Adipose tissue (tissue), 3 donors: ENCODE measurements around the gene TFAP2E. TPM values are rescaled to one million over a fixed set of nuclear protein-coding genes. Genes with fewer than 3 reads are reported as not detected.

Source experiments
- H3K27ac ChIP-seq: one replicate; pipeline ENCODE4 v1.5.1; 2013; ENCODE audit warnings: low read depth, low read length
- WGBS, 3 donors: extraction: QIAGEN DNeasy Blood & Tissue Kit; methylation state at CpG; one replicate each; pipeline ENCODE4 v1.1.7; 2013; 5-methylcytosine and 5-hydroxymethylcytosine counted together
- polyA plus RNA-seq, 3 donors: library from polyadenylated mRNA; stranded (reverse); fragments of 200-250 nt; gene quantifications; one replicate each; pipeline ENCODE4 v1.2.3, GENCODE V29; 2013
- donor health status: healthy with polysubstance abuse.
- donor health status: Bipolar disorder and iron deficiency.
- donor health status: healthy.

Gene TFAP2E
- polyA plus RNA-seq, 3 donors = 0.28 to 1.0 (median 0.34) TPM

DNA sequence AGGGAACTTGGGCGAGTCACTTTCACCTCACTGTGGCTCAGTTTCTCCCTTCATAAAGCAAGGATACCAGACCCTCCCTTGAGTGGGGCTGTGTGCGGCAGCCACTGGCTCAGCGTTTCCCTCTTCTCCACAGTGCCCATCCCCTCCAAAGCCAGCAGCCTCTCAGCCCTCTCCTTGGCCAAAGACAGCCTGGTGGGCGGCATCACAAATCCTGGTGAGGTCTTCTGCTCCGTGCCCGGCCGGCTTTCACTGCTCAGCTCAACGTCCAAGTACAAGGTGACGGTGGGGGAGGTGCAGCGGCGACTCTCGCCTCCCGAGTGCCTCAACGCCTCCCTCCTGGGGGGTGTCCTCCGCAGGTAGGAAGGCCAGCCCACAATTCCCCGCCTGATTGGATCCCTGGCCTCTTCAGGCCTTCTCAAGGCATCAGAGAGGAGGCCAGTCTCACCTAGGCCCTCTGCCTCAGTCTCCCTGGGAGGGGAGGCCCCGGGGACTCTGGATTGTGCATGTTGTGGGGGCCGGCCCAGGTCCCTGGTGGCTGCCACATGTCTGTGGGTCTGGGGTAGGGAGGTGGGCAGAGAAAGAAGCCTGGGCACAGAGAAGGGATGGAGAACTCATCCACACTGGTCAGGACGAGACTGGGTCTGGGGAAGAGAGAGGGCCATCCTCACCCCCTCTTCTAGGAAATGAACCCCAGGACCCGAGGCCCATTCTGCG lies 15.2 kb downstream of the TFAP2E start:
- 71 to 83% (median 83%) methylated on average over 21 of the region's 21 CpGs for WGBS, 3 donors
- H3K27ac ChIP-seq = no peak overlapping the region

DNA sequence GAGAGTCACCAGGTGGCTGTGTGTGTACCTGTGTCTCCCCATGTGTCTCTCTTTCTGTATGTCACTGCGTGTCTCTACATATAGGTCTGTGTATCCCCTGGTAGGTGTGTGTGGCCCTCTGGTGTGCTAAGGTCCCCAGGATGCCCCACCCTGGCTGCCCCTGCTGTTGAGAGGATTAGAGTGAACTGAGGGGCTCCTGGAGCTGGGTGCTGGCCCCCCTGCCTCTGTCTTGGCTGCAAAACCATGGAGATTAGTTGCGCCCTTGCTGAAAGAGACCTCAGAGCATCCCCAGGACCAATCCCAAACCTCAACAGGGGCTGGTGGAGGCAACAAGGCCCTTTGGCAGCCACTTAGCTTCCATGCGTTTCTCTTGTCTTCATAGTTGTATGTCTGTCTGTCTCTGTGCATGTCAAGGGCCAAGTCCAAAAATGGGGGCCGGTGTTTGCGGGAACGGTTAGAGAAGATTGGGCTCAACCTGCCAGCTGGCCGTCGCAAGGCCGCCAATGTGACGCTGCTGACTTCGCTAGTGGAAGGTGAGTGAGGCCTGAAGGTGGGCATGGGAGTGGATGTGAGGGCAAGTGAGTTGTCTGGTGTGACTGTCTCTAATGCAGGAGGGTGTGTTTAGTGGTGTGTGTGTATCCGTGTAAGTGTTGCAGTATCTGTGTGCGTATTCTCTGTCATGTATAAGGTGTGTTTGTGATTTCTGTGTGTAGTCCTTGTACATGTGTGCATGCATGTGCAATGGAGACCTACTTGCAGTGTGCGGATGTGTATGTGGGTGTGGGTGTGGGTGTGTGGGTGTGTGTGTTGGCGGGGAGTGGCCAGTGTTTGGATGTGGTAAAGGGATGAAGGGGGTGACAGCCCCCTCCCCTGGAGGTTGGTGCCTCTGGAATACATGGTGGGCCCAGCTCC lies 16.7 kb downstream of the TFAP2E start:
- H3K27ac ChIP-seq = no peak overlapping the region
- WGBS, 3 donors = 91 to 97% (median 96%) methylated on average over 15 of the region's 15 CpGs

DNA sequence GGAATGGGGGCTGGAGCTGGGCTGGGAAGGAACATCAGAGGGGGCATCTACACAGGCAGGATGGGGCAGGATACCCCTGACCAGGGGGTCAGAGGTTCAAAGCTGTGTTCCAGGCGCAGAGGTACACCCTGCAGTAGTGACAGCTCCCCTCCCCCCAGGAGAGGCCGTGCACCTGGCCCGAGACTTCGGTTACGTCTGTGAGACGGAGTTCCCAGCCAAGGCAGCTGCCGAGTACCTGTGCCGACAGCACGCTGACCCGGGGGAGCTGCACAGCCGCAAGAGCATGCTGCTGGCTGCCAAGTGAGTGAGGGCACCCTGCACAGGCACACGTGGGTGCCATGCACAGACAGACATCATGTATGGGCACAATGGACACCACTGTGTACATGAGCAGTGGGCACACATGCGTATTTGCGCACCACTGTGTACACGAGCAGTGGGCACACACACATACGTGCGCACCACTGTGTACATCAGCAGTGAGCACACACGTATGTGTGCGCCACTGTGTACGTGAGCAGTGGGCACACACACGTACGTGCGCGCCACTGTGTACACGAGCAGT lies 17.4 kb downstream of the TFAP2E start:
- 93 to 95% (median 94%) methylated on average over 25 of the region's 25 CpGs for WGBS, 3 donors

DNA sequence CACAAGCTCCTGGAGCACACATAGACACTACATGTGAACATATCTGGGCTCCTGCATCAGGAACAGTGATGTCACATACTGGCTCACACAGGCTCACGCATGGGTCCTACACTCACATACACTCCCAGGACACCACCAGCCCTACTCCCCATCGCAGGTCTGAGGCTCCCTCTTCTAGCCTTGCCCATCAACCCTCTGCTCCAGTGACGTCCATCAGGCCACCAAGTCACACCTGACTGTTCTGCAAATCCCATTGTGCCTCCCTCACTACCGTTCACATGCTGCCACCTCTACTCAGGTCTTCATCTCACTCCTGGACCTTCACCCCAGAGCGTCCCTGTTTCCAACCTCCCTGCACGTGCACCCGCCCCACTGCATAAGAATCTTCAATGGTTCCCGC lies 18.1 kb downstream of the TFAP2E start:
- 93 to 96% (median 94%) methylated on average over 8 of the region's 8 CpGs for WGBS, 3 donors

More for the DNA sequence above, 17.4 kb downstream of the TFAP2E start:
- H3K27ac ChIP-seq = no peak overlapping the region

DNA sequence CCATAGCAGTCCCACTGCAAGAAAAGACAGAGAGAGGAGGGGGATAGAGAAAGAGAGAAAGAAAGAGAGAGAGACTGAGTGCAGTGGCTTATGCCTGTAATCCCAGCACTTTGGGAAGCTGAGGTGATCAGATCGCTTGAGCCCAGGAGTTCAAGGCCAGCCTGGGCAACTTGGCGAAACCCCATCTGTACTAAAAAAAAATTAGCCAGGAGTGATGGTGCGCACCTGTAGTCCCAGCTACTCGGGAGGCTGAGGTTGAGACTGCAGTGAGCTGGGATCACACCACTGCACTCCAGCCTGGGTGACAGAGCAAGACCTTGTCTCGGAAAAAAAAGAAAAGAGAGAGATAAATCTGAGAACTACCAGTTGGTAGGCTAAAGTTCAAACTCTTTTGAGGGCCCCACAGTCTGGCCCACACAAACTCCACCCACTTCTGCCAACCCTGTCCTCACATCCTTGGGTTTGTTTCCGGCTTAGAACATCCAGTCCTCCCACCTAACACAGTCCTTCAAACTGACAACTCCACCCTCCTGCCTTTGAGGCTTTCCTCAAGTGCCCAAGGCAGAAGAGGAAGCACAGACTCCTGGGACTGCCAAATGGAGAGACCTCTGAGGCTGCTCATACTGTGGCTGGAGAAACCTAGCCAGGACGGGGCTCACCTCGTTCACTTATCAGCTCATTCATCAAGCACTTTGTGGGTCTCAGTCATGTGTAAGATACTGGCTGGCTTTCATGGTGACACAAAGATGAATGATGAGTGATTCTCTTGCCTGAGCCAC lies 20.1 kb downstream of the TFAP2E start:
- no peak overlapping the region for H3K27ac ChIP-seq
- 53 to 71% (median 69%) methylated on average over 8 of the region's 8 CpGs for WGBS, 3 donors

More for the DNA sequence above, 18.1 kb downstream of the TFAP2E start:
- H3K27ac ChIP-seq = no peak overlapping the region

DNA sequence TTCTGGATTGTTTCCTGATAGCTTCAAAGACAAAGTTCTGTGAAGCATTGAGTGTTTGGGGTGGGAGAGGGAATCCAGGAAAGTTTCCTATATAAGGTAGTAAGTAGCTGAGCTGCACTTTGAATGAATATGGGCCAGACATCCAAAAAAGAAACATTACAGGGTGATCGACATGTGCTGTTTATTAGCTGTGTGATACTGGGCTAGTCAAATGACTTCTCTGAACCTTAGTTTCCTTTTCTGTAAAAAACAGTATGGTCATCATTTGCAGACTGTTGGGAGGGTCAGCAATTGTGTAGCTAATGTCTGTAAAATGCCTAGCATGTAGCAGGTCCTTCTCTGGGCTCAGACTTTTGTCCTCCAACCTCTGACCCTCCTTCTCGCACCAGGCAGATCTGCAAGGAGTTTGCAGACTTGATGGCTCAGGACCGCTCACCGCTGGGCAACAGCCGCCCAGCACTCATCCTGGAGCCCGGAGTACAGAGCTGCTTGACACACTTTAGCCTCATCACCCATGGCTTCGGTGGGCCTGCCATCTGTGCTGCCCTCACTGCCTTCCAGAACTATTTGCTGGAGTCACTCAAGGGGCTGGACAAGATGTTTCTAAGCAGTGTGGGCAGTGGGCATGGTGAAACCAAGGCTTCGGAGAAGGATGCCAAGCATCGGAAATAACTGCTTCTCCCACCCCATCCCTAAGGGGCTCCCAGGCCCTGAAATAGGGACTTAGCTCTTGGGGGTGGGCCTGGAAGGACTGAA lies 21.1 kb downstream of the TFAP2E start:
- WGBS, 3 donors = 92 to 97% (median 94%) methylated on average over 9 of the region's 9 CpGs
- H3K27ac ChIP-seq = no peak overlapping the region

DNA sequence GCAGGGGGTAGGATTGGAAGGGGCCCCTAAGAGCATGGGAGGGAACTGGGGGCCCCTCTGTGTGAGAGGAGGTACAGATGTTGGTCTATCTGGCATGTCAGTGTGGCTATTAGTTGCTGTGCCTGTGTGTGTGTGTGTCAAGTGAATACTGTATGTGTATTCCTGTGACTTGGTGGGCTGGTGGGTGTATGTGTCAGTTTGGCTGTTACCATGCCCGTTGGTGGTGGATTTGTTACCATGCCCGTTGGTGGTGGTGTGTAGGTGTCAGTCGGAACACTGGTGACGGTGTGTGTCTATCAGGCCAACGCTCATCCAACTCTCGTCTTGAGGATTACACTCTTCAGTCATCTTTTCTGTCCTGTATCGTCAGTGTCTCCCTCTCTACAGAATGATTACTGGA lies 22.6 kb downstream of the TFAP2E start:
- WGBS, 3 donors = 93 to 94% (median 94%) methylated on average over 7 of the region's 7 CpGs
- no peak overlapping the region for H3K27ac ChIP-seq

DNA sequence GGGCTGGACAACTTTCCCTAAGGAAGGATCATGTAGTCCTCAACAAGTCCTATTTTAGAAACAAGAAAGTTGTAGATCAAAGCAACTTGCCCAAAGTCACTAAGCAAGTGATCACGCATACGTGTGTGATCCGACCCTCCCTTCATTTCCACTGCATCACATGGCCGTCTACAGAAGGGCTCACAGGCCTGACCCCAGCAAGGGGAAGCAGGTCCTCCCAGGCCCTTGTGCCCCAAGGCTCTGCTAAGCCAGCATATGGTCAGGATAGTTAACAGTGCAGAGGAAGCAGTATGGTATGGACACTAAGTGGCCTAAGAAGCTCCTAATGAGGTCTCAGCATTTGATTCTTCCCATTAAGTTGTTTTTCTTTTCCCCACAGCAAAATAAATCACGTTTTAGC lies 24.8 kb downstream of the TFAP2E start:
- 88 to 91% (median 88%) methylated on average over 5 of the region's 5 CpGs for WGBS, 3 donors
- H3K27ac ChIP-seq = no peak overlapping the region

DNA sequence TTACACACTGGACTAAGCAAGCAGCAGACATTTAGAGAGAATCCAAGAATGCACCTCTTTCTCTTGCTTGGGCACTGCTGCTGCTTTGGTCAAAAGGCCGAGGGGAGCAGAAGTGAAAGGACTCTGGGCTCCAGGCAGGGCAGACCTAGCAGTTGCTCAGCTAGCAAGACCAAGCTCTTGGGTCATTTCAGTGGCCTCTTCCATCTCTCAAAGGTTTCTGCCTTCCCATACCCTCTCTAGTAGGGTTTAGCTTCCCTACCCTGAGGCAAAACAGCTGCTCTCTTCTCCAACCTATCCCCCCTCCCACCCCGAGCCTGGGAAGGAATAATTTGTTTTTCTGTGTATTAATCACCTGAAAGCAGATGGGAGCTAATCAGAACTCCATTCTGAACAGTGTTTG lies 25.8 kb downstream of the TFAP2E start:
- no peak overlapping the region for H3K27ac ChIP-seq
- WGBS, 3 donors = 73 to 84% (median 78%) methylated on average over 2 of the region's 2 CpGs

DNA sequence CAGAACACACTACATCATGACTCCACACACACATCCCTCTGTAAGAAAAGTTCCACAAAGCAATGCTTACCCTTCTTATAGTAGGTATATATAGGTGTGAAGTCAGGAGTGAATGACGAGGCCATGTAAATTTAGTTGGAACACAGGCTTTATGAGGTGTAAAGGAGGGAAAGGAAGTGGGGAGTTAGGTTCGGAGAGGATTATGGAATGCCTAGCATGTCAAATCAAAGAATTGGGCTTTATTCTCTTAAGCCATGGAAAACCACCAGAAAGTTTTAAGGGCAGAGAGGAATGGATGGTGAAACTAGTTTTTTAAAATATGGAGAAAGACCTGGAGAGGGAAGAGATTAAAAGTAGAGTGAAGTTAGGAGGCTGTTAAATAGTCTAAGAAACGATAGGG lies 26.3 kb downstream of the TFAP2E start:
- 86 to 91% (median 91%) methylated on average over 3 of the region's 3 CpGs for WGBS, 3 donors

DNA sequence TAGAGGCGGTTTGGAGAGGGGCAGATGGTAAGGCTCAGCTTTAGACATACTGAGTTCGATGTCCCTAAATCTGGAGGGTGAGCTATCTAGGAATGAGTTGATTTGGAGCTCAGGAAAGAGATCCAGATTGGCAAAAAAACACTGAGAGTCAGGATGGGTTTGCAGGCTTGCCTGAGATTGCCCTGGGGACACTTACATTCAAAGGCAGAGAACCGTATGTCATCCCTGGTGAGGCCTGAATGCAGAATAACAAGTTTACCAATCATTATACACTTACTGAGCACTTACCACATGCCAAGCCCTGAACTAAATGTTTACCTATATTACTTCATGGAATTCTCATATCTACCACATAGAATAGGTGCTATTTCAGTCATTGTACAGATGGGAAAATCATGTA lies 27.5 kb downstream of the TFAP2E start:
- 88 to 96% (median 93%) methylated on average over 3 of the region's 3 CpGs for WGBS, 3 donors
- no peak overlapping the region for H3K27ac ChIP-seq

More for the DNA sequence above, 26.3 kb downstream of the TFAP2E start:
- H3K27ac ChIP-seq = no peak overlapping the region

DNA sequence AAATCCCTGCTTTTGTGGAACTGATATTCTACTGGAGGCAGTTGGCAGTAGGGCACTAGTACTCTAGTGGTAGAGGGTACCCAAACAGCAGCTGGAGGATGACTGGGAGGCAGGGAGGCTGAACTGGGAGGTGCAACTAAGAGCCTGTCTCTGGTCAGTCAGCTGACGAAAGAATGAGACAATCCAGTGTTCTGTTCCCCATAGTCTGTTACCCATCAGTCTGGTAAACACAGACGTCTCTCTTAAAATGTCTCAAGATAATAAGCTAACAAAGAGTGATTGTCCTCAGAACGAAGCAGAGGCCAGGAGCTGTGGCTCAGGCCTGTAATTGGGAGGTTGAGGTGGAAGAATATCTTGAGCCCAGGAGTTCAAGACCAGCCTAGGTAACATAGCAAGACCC lies 30.4 kb downstream of the TFAP2E start:
- H3K27ac ChIP-seq = no peak overlapping the region
- 68 to 88% (median 86%) methylated on average over 3 of the region's 3 CpGs for WGBS, 3 donors

DNA sequence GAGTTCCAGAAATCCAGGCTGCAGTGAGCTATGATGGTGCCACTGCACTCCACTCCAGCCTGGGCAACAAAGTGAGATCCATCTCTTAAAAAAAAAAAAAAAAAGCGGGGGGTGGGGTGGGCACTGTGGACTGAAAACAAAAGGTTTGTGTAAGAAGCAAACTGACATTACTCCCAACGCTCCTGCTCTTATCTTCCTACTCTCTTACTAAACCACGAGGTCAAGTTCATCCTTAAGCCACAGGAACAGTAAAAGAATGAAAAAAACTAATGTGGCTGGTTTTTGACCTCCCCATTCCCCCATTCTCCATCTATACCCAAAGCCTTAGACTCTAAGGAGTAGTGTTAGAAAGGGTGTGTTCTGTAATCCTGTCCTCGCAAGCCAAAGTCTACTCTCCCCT lies 30.8 kb downstream of the TFAP2E start:
- H3K27ac ChIP-seq = no peak overlapping the region
- WGBS, 3 donors = 62 to 89% (median 84%) methylated on average over 3 to 4 of the region's 4 CpGs

DNA sequence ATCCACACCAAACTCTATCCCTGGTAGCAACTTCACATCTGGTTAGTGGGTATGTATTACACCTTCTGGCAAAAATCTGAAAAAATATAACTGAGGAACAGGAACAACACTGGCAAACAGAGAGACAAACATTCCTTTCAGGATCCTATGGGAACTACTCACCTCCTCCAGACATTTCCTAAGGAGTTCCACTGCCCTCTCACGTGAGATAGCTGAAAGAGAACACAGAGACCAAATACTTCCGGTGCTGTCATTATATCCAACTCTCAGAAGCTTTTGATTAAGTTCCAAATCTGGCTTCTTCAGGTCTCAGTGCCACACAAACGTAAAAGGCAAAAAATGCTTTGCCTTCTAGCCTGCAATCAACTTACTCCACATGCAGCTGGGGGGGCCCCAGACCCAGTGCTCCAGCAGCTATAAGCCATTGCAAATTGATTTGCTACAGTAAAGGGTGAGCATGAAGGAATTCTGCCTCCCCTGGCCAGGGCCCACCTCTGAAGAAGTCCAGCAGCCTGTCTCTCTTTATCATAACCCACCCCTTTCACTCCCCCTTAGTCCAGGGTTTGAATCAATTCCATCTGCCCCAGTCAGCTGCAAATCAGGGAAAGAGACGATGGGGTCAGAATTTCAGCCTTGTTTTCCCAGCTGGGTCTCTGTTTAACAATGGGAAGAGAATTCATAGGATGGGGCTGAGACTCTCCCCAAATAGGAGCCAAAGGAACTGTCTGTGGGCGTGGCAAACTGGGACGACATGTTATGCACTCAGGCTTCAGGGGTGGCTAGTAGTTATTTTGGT lies 32.2 kb downstream of the TFAP2E start:
- WGBS, 3 donors = 79 to 82% (median 79%) methylated on average over 6 of the region's 6 CpGs
- no peak overlapping the region for H3K27ac ChIP-seq

DNA sequence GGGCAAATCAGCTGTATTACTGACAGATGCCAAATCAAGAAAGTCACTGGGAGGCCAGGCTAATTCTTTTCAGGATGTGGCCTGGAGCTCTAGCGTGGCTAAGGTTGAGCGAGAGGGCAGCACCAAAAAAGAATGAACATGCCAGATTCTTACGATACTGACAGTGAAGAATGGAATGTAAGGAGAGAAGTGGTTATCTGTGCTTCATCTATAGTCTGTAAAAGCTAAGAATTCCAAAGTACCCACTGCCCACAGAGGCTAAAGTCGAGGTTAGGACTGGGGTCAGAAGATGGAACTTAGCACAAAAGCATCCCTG lies 32.7 kb downstream of the TFAP2E start:
- 86 to 88% (median 88%) methylated on average over 4 of the region's 4 CpGs for WGBS, 3 donors

DNA sequence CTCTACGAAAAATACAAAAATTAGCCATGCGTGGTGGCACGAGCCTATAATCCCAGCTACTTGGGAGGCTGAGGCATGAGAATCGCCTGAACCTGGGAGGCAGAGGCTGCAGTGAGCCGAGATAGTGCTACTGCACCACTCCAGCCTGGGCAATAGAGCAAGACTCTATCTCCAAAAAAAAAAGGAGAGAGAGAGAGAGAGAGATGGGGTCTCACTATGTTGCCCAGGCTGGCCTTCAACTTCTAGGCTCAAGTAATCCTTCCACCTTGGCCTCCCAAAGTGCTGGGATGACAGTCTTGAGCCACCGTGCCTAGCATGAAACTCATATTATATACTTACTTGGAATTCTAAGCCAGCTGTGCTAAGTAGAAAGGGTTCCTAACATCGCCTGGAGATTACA lies 38.5 kb downstream of the TFAP2E start:
- H3K27ac ChIP-seq = no peak overlapping the region
- 96 to 98% (median 97%) methylated on average over 7 of the region's 7 CpGs for WGBS, 3 donors

More for the DNA sequence above, 32.7 kb downstream of the TFAP2E start:
- no peak overlapping the region for H3K27ac ChIP-seq

DNA sequence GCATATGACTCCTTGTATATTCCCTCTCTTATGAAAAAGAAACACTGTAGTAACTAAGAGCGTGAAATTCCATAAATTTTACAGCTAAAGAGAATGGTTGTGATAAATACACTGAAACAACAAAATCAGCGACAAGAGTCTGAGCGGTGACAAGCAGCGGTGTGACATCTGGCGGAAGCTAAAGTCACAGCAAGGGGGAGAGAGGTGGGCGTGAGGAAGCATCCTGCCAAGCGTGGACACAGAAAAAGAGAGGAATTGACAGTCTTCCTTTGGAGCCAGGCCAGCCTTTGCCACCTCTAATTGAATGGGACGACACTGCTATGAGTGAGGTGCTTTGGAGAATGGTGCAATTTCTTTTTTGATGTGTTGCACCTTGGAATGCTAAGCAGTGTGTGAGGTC lies 42.3 kb downstream of the TFAP2E start:
- no peak overlapping the region for H3K27ac ChIP-seq
- WGBS, 3 donors = 86 to 90% (median 88%) methylated on average over 8 of the region's 8 CpGs
